Kidney (tissue), 14 donors: ENCODE results near the gene KCTD2. TPM values are rescaled to one million over a fixed set of nuclear protein-coding genes. Genes with fewer than 3 reads are reported as not detected.
"Not testable (repeated sequence)": the region's sequence is repeated elsewhere in the genome, so short reads cannot be mapped to it uniquely, and the experiment has no call there.

Experiments
- DNase-seq, 5 donors: peaks; one replicate each; pipeline ENCODE4 v3.0.0-alpha.2; 2013 to 2020
- FAIRE-seq: peaks from 2 replicates; lab custom pipeline; 2012; peaks lifted over from hg19 to GRCh38; lab: Jason Lieb, UNC
- H3K27ac ChIP-seq, 2 donors: one replicate each; pipeline ENCODE4 v1.7.0; 2013; ENCODE audit warnings: low read depth in 2 of 2, low read length in 2 of 2, inconsistent platforms in 1 of 2
- H3K27me3 ChIP-seq: one replicate; pipeline ENCODE4 v1.7.1; 2013; ENCODE audit warnings: low read length, inconsistent platforms; ENCODE audit not compliant: control insufficient read depth, insufficient read depth
- H3K36me3 ChIP-seq, 3 donors: one replicate each; pipeline versions ENCODE4 v1.7.0 to v1.7.1; 2013; ENCODE audit warnings: low read length in 3 of 3, control low read depth in 1 of 3, inconsistent platforms in 1 of 3; ENCODE audit not compliant: insufficient read depth in 3 of 3, control insufficient read depth in 2 of 3
- H3K4me1 ChIP-seq, 3 donors: one replicate each; pipeline versions ENCODE4 v1.7.0 to v1.7.1; 2013; ENCODE audit warnings: low read length in 3 of 3, inconsistent platforms in 1 of 3, low read depth in 1 of 3; ENCODE audit not compliant: control insufficient read depth in 2 of 3, insufficient read depth in 2 of 3
- H3K4me3 ChIP-seq, 3 donors: one replicate each; pipeline versions ENCODE4 v1.7.0 to v1.8.1; 2013; ENCODE audit warnings: low read length in 3 of 3, control low read depth in 1 of 3, inconsistent platforms in 1 of 3
- H3K9ac ChIP-seq, 3 donors: one replicate each; pipeline versions ENCODE4 v1.7.0 to v1.7.1; 2013; ENCODE audit warnings: low read length in 3 of 3, control low read depth in 1 of 3, inconsistent platforms in 1 of 3
- H3K9me3 ChIP-seq, 3 donors: one replicate each; pipeline versions ENCODE4 v1.7.0 to v1.7.1; 2013; ENCODE audit warnings: low read length in 3 of 3, control low read depth in 1 of 3, inconsistent platforms in 1 of 3; ENCODE audit not compliant: control insufficient read depth in 2 of 3, insufficient read depth in 1 of 3
- intact Hi-C: fragments of 100-400 bp; cut with DNase I; formaldehyde crosslinking; loops from one replicate; pipeline ENCODE4 v1.11.1; 2022
- polyA plus RNA-seq: library from polyadenylated mRNA; stranded (reverse); fragments of 350-450 nt; fragmentation: Illumina TruSeq; extraction: RNeasy Lipid Tissue Mini Kit (QIAGEN cat#74804); gene quantifications from one replicate; pipeline ENCODE4 v1.2.3, GENCODE V29; 2014; ENCODE audit warnings: low read depth, low replicate concordance; ENCODE audit not compliant: insufficient read depth
- total RNA-seq: library from RNA; stranded (reverse); fragmentation: NEBNext Ultra II Directional; extraction: Animal tissue kit (Norgen Biotek cat#: 25700); gene quantifications from one replicate; pipeline ENCODE4 v1.2.1, GENCODE V29; 2021
- TF ChIP-seq, protein P1 (sequence below): IDR thresholded peaks from 3 replicates; pipeline ENCODE4 v1.5.1; 2012; ENCODE audit warnings: mild to moderate bottlenecking, moderate library complexity, borderline replicate concordance; ENCODE audit not compliant: insufficient read depth; ENCODE audit errors: extremely low read depth
- donor health status: control.
- donor health status: control.
- donor health status: control.
- donor health status: control.
- donor health status: control.
- donor health status: DM: yes; HTN: yes; CAD: no.
- donor health status: Normal renal cell carcinoma (clear cell type).

The KCTD2 gene
- total and polyA plus RNA-seq, 2 donors from 2014 or later, result 26.0 to 30.2 TPM

DNA sequence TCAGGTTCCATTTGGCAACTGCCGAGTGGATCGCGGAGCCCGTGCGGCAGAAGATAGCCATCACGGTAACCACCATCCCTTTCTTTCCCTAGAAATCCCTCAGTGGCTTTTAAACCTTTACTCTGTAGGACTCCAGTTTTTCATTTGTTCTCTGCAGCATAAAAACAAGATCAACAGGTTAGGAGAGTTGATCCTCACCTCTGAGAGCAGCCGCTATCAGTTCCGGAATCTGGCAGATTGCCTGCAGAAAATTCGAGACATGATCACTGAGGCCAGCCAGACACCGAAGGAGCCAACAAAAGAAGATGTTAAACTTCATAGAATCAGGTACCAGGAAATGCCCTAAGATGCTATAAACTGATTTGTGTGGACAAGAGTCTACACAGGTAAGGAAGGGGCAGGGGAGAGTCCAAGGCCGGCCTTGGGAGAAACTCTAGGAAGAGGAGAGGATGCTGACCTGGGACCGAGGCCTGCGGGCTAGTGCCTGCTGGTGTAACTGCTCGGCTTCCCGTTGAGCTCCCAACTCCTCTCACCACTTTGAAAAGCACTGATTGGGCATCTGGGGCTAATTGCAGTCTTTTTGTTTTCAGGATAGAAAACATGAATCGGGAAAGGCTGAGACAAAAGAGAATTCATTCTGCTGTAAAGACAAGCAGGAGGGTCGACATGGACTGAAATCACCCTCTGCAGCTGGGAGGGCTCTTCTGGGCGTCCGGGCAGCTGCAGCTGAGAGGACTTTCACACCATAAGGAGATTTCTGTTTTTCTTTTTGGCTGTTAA, 26.5 kb upstream of the KCTD2 start:
- Histone ChIP-seq H3K27me3 (no peaks in the 10 kb centered on the region), H3K4me3 (no peak overlapping the region), H3K9ac (no peak overlapping the region), H3K9me3 (no peaks in the 10 kb centered on the region), H3K4me1 (no peaks in the 10 kb centered on the region), H3K27ac (no peak overlapping the region), H3K36me3 (peaks cover 0 to 25% (median 11%) of the 10 kb centered on the region in 3 donors)
- FAIRE-seq (no peak), DNase-seq (no peak)
- TF ChIP-seq, protein P1, sequence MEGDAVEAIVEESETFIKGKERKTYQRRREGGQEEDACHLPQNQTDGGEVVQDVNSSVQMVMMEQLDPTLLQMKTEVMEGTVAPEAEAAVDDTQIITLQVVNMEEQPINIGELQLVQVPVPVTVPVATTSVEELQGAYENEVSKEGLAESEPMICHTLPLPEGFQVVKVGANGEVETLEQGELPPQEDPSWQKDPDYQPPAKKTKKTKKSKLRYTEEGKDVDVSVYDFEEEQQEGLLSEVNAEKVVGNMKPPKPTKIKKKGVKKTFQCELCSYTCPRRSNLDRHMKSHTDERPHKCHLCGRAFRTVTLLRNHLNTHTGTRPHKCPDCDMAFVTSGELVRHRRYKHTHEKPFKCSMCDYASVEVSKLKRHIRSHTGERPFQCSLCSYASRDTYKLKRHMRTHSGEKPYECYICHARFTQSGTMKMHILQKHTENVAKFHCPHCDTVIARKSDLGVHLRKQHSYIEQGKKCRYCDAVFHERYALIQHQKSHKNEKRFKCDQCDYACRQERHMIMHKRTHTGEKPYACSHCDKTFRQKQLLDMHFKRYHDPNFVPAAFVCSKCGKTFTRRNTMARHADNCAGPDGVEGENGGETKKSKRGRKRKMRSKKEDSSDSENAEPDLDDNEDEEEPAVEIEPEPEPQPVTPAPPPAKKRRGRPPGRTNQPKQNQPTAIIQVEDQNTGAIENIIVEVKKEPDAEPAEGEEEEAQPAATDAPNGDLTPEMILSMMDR, result no peak
- intact Hi-C loops, result no loop called here

- no peak overlapping the region for H3K9ac ChIP-seq
- H3K36me3 ChIP-seq, result peaks cover 0 to 17% (median 5%) of the 10 kb centered on the region in 3 donors
- no peak overlapping the region for H3K4me3 ChIP-seq
- H3K27ac ChIP-seq, result no peak overlapping the region
- TF ChIP-seq, protein P1, result no peak
- FAIRE-seq (no peak), DNase-seq (no peak)
- H3K27me3 ChIP-seq, result no peaks in the 10 kb centered on the region
- H3K4me1 ChIP-seq, result no peaks in the 10 kb centered on the region
- intact Hi-C loops, result no loop called here
- no peaks in the 10 kb centered on the region for H3K9me3 ChIP-seq
Observed at GRCh38 chr17:75024686-75025397, 22.2 kb upstream of the KCTD2 start.

DNA sequence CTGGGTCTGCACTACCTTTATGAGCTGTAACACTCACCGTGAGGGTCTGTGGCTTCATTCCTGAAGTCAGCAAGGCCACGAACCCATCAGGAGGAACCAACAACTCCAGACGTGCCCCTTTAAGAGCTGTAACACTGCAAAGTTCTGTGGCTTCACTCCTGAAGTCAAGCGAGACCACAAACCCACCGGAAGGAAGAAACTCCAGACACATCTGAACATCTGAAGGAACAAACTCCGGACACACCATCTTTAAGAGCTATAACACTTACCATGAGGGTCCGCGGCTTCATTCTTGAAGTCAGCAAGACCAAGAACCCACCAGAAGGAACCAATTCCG, 21.7 kb upstream of the KCTD2 start:
- H3K27ac ChIP-seq, H3K4me1 ChIP-seq, H3K9ac ChIP-seq, FAIRE-seq, H3K9me3 ChIP-seq, H3K27me3 ChIP-seq, DNase-seq, intact Hi-C loops, H3K4me3 ChIP-seq: not testable (repeated sequence)
- H3K36me3 ChIP-seq, result peaks cover 0 to 12% (median 4%) of the 10 kb centered on the region in 3 donors

DNA sequence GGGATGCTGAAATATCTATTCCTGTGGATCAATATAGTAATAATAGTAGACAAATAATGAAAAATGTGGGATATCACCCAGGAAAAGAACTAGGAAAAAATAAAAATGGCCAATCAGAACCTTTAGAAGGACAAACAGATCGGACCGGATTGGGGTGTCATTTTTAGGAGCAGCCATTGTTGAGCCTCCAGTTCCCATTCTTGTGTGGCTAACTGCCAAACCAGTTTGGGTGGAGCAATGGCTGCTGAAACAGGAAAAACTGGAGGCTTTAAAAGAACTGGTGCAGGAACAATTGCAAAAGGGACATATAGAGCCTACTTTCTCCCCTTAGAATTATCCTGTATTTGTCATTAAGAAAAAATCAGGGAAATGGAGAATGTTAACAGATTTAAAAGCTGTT, 20.4 kb upstream of the KCTD2 start:
- H3K9me3 ChIP-seq, H3K27me3 ChIP-seq, DNase-seq, H3K36me3 ChIP-seq, H3K9ac ChIP-seq, H3K4me3 ChIP-seq, intact Hi-C loops, H3K4me1 ChIP-seq, H3K27ac ChIP-seq, FAIRE-seq: not testable (repeated sequence)
